Prostate gland (tissue), 2 donors: Measurements from ENCODE around the gene DGKZ.

Experiments used
- CTCF ChIP-seq, 4 experiments: fragments of 200-600 bp in 2 of 4; fragments of 450-650 bp in 2 of 4; sonication (generic) in 2 of 4; IDR thresholded peaks; 1 replicate in 3 of 4; 2 replicates in 1 of 4; pipeline ENCODE4 v1.5.1; 2016 to 2019; ENCODE audit warnings: antibody characterized with exemption in 4 of 4, mild to moderate bottlenecking in 2 of 4, moderate library complexity in 2 of 4
- POLR2A ChIP-seq: fragments of 450-650 bp; IDR thresholded peaks from one replicate; pipeline ENCODE4 v1.6.1; 2016; ENCODE audit warnings: antibody characterized with exemption, mild to moderate bottlenecking

GRCh38 chr11:46350695-46351094 lies 3.4 kb downstream of the DGKZ start:
- TF ChIP-seq CTCF (IDR thresholded peaks at IDR 0.05) = no peak
- no peak for TF ChIP-seq POLR2A
